Naive thymus-derived CD8-positive, alpha-beta T cell (primary cell): ENCODE data around the gene MAPKAP1. TPM values are rescaled to one million over a fixed set of nuclear protein-coding genes. Genes with fewer than 3 reads are reported as not detected.

ENCODE experiments used
- ATAC-seq, 2 donors: fragments of 150-1000 bp; cut with Tn5 transposase in 1 of 2; sonication (Bioruptor Pico), chemical (Tn5 transposase) in 1 of 2; 1 replicate in 1 of 2; 2 replicates in 1 of 2; pipeline ENCODE4 v1.10.0; 2021; ENCODE audit warnings: mild to moderate bottlenecking in 2 of 2, moderate library complexity in 2 of 2
- POLR2A ChIA-PET: fragments of 350-600 bp; sonication (Branson Sonifier 250); formaldehyde crosslinking; loops from one replicate; lab custom pipeline; 2021; ENCODE audit warnings: antibody characterized with exemption; lab: Charles Lee
- DNase-seq, 10 donors: peaks; one replicate each; pipeline versions ENCODE4 v3.0.0 to v3.0.0-alpha.2; 2020 to 2022
- H3K27ac Mint-ChIP-seq, 10 donors: one replicate each; pipeline ENCODE4 v1.8.0; 2020 to 2022; ENCODE audit warnings: mild to moderate bottlenecking in 10 of 10, mixed read lengths in 10 of 10, moderate library complexity in 4 of 10, inconsistent platforms in 1 of 10
- H3K27me3 Mint-ChIP-seq, 5 donors: one replicate each; pipeline ENCODE4 v1.8.0; 2021 to 2022; ENCODE audit warnings: mixed read lengths in 5 of 5
- H3K36me3 Mint-ChIP-seq, 3 donors: one replicate each; pipeline ENCODE4 v1.8.0; 2020 to 2022; ENCODE audit warnings: mixed read lengths in 3 of 3, mild to moderate bottlenecking in 2 of 3, inconsistent platforms in 1 of 3
- H3K4me1 Mint-ChIP-seq, 4 donors: one replicate each; pipeline ENCODE4 v1.8.0; 2021 to 2022; ENCODE audit warnings: mixed read lengths in 4 of 4
- H3K4me3 Mint-ChIP-seq, 10 donors: one replicate each; pipeline ENCODE4 v1.8.0; 2020 to 2022; ENCODE audit warnings: mild to moderate bottlenecking in 10 of 10, mixed read lengths in 10 of 10, moderate library complexity in 6 of 10, inconsistent platforms in 1 of 10
- H3K9me3 Mint-ChIP-seq, 9 donors: one replicate each; pipeline ENCODE4 v1.8.0; 2020 to 2022; ENCODE audit warnings: mixed read lengths in 9 of 9, mild to moderate bottlenecking in 3 of 9, inconsistent platforms in 1 of 9, moderate library complexity in 1 of 9
- polyA plus RNA-seq, 3 donors: library from polyadenylated mRNA; unstranded; fragments of 300-500 nt; fragmentation: Illumina TruSeq; gene quantifications; one replicate each; pipeline ENCODE4 v1.2.3, GENCODE V29; 2021
- total RNA-seq, 8 experiments: library from RNA in 2 of 8; stranded (reverse) in 2 of 8; gene quantifications; one replicate each; pipeline ENCODE4 v1.2.3 and lab custom pipeline; 2021 to 2026

The MAPKAP1 gene
- total and polyA plus RNA-seq, 5 experiments from 2014 or later = 50.0 to 69.6 (median 53.5) TPM

GRCh38 chr9:125497906-125498305 is 209.1 kb downstream of the MAPKAP1 start:
- DNase-seq (no peak), ATAC-seq (no peak)
- Mint-ChIP-seq H3K9me3 (no peaks in the 10 kb centered on the region), H3K27me3 (no peaks in the 10 kb centered on the region), H3K27ac (no peak overlapping the region), H3K4me3 (no peak overlapping the region), H3K4me1 (peaks cover 0 to 4% (median 0%) of the 10 kb centered on the region in 4 donors), H3K36me3 (peaks cover 0 to 34% (median 20%) of the 10 kb centered on the region in 3 donors)
- POLR2A ChIA-PET = interaction anchor here (0.5 kb wide), 1 partner anchor 146 kb away, joined by 3 read pairs; no protein-coding TSS in a partner anchor

- no peaks in the 10 kb centered on the region for H3K9me3 Mint-ChIP-seq
- H3K36me3 Mint-ChIP-seq = peaks cover 0 to 31% (median 18%) of the 10 kb centered on the region in 3 donors
- H3K27me3 Mint-ChIP-seq = no peaks in the 10 kb centered on the region
- ATAC-seq (no peak), DNase-seq (no peak)
- H3K4me1 Mint-ChIP-seq = peaks cover 0 to 4% (median 0%) of the 10 kb centered on the region in 4 donors
- H3K27ac Mint-ChIP-seq = no peak overlapping the region
- POLR2A ChIA-PET = interaction anchor here (0.5 kb wide), 1 partner anchor 146 kb away, joined by 3 read pairs; no protein-coding TSS in a partner anchor
- no peak overlapping the region for H3K4me3 Mint-ChIP-seq
Measured at GRCh38 chr9:125497478-125497877, 209.5 kb downstream of the MAPKAP1 start.

DNA sequence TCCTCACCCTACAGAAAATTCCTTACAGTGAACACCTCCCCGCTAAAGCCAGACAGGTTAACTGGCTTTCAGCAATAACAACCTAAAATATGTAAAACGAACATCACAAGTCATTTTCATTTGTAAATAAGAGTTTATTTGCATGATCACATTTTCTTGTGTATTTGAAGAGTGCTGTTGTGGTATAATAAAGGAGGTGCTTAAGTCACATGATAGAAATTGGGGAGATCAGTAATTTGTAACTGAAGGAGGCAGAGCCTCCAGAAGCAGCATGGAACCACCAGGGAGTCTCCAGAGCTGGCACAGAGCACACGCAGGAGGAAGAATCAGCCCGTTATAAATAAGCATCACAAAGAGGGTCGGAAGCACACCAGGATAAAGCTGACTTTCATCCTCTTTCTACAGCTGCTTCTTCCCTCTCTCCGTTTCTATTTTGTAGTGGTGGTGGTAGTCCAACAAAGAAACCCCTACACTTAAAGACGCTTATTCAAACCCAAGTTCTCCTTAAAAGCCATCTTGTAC is 210.6 kb downstream of the MAPKAP1 start:
- Mint-ChIP-seq H3K27ac (no peak overlapping the region), H3K36me3 (peaks cover 0 to 25% (median 13%) of the 10 kb centered on the region in 3 donors), H3K4me1 (peaks cover 0 to 4% (median 0%) of the 10 kb centered on the region in 4 donors), H3K27me3 (no peaks in the 10 kb centered on the region), H3K4me3 (no peak overlapping the region), H3K9me3 (no peaks in the 10 kb centered on the region)
- DNase-seq (no peak), ATAC-seq (no peak)
- POLR2A ChIA-PET = no interaction called here

- POLR2A ChIA-PET = no interaction called here
- Mint-ChIP-seq H3K27me3 (no peaks in the 10 kb centered on the region), H3K4me1 (peaks cover 0 to 4% (median 0%) of the 10 kb centered on the region in 4 donors), H3K27ac (no peak overlapping the region), H3K9me3 (no peaks in the 10 kb centered on the region), H3K4me3 (no peak overlapping the region), H3K36me3 (peaks cover 0 to 18% (median 4%) of the 10 kb centered on the region in 3 donors)
- ATAC-seq (no peak), DNase-seq (no peak)
Measured at GRCh38 chr9:125495172-125496119, 211.6 kb downstream of the MAPKAP1 start.

GRCh38 chr9:125494653-125494915 is 212.4 kb downstream of the MAPKAP1 start:
- no peak overlapping the region for H3K4me3 Mint-ChIP-seq
- no peaks in the 10 kb centered on the region for H3K27me3 Mint-ChIP-seq
- peaks cover 0 to 4% (median 0%) of the 10 kb centered on the region in 4 donors for H3K4me1 Mint-ChIP-seq
- H3K9me3 Mint-ChIP-seq = no peaks in the 10 kb centered on the region
- no peak overlapping the region for H3K27ac Mint-ChIP-seq
- H3K36me3 Mint-ChIP-seq = peaks cover 0 to 18% (median 3%) of the 10 kb centered on the region in 3 donors
- POLR2A ChIA-PET = no interaction called here
- no peak for ATAC-seq
- DNase-seq = no peak

DNA sequence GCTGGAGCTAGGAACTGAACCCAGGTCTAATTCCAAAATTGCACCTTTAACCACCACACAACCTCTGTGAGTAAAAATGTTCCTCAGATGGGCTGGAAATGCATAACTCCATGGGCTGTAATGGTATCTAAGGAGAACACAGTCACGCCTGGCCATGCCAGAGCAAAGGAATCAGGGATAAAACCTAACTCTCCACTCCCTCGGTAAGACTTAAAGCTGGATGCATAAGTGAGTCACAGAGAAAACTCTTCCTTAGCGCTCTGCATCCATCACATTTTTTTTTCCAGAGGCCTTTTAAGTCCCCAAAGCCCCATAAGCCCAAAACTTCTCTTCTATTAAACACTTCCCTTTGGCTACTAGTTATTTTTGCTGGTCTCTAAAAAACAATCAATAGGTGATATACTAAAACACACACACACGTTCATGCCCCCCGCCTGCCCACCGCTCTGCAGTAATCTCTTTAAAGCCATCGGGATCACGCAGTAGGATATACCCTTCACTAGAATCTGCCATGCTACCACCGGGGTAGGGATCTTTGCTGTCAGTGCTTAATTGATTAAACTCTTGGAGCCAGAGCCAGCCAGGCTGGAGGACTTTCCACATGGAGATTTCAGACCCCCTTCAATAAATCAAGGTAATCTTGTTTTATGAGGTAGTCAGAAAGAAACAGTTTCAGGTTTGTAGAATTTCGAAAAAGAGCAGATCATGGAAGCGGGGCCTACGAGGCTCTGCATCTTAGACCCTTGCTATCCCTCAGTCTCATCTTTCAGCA is 212.9 kb downstream of the MAPKAP1 start:
- no peak for DNase-seq
- H3K4me1 Mint-ChIP-seq = peaks cover 0 to 7% (median 0%) of the 10 kb centered on the region in 4 donors
- no peak for ATAC-seq
- peaks cover 0 to 22% (median 0%) of the 10 kb centered on the region in 3 donors for H3K36me3 Mint-ChIP-seq
- no peak overlapping the region for H3K4me3 Mint-ChIP-seq
- POLR2A ChIA-PET = no interaction called here
- no peaks in the 10 kb centered on the region for H3K9me3 Mint-ChIP-seq
- peak overlapping the region in 1 of 10 donors; percentile 19 for H3K27ac Mint-ChIP-seq
- no peaks in the 10 kb centered on the region for H3K27me3 Mint-ChIP-seq

DNA sequence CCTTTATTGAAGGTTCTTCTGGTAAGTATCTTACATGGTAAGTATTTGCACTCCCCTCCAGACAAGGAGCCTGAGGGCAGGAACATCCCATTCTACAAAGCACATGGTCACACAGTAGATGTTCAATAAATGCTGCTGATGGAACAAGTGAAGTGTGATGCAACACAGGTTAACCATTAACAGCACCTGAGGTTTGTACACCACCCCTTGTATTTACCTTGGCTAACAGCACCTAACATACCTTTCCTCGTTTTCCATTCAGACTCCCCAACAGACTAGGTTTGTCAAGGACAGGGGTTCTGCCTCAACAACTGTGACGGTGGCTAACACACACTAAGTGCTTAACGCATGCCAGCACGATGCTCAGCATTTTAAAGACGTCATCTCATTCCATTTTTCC is 213.6 kb downstream of the MAPKAP1 start:
- no peaks in the 10 kb centered on the region for H3K27me3 Mint-ChIP-seq
- no peaks in the 10 kb centered on the region for H3K9me3 Mint-ChIP-seq
- ATAC-seq (no peak), DNase-seq (no peak)
- no peak overlapping the region for H3K4me3 Mint-ChIP-seq
- no peak overlapping the region for H3K27ac Mint-ChIP-seq
- POLR2A ChIA-PET = no interaction called here
- H3K36me3 Mint-ChIP-seq = peaks cover 0 to 20% (median 0%) of the 10 kb centered on the region in 3 donors
- peaks cover 0 to 7% (median 0%) of the 10 kb centered on the region in 4 donors for H3K4me1 Mint-ChIP-seq

DNA sequence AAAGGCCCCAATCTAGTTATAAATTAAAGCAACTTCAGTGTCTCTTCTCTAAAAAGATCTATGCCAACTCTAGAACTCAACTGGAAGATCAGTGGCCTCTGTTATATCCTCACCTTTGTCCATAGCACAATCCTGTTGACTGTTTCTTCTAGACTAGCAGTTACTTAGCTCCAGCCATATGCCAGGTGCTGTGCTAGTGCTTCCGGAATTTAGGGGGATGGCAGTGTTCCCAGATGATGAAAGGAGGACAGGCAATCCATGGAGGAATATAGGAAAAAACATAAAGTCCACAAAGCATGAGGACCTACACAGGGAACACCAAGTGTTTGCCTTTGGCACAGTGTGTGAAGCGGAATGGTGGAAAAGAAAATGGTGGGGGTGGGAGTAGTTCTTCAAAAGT is 214.3 kb downstream of the MAPKAP1 start:
- no peak overlapping the region for H3K4me3 Mint-ChIP-seq
- H3K27me3 Mint-ChIP-seq = no peaks in the 10 kb centered on the region
- POLR2A ChIA-PET = no interaction called here
- ATAC-seq (no peak), DNase-seq (no peak)
- H3K4me1 Mint-ChIP-seq = peaks cover 0 to 7% (median 0%) of the 10 kb centered on the region in 4 donors
- peaks cover 0 to 14% (median 0%) of the 10 kb centered on the region in 3 donors for H3K36me3 Mint-ChIP-seq
- H3K27ac Mint-ChIP-seq = no peak overlapping the region
- no peaks in the 10 kb centered on the region for H3K9me3 Mint-ChIP-seq

- no peak overlapping the region for H3K27ac Mint-ChIP-seq
Measured at GRCh38 chr9:125487842-125488241, 219.2 kb downstream of the MAPKAP1 start.

DNA sequence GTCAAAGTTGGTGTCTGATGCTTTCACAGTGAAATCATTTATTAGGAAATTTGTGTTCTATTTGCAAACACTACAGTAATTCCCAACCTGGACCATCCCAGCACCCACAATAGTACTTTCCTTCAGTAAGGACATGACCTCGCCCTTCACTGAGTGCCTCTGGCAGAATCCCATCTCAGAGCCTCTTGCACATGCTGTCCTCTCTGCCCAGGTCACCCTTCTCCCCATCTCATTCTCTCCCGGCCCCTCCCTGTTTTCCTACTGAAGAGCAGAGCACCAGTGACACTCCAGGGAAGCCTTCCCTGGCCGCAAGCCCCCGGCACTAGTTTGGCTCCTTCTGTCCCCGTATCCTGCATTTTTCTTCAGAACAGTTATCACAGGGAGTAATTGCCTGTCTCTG is 220.4 kb downstream of the MAPKAP1 start:
- H3K4me3 Mint-ChIP-seq = no peak overlapping the region
- H3K4me1 Mint-ChIP-seq = peaks cover 0 to 5% (median 0%) of the 10 kb centered on the region in 4 donors
- POLR2A ChIA-PET = no interaction called here
- ATAC-seq (no peak), DNase-seq (no peak)
- peaks cover 0 to 1% (median 0%) of the 10 kb centered on the region in 9 donors for H3K9me3 Mint-ChIP-seq
- peak overlapping the region in 5 of 10 donors; percentile 1 to 84 (median 48) for H3K27ac Mint-ChIP-seq
- no peaks in the 10 kb centered on the region for H3K27me3 Mint-ChIP-seq
- H3K36me3 Mint-ChIP-seq = peaks cover 0 to 54% (median 14%) of the 10 kb centered on the region in 3 donors

More at GRCh38 chr9:125487842-125488241, 219.2 kb downstream of the MAPKAP1 start:
- peaks cover 0 to 1% (median 0%) of the 10 kb centered on the region in 9 donors for H3K9me3 Mint-ChIP-seq
- POLR2A ChIA-PET = no interaction called here
- H3K36me3 Mint-ChIP-seq = peaks cover 0 to 42% (median 8%) of the 10 kb centered on the region in 3 donors
- H3K4me1 Mint-ChIP-seq = peaks cover 0 to 5% (median 0%) of the 10 kb centered on the region in 4 donors
- no peak for DNase-seq
- no peak overlapping the region for H3K4me3 Mint-ChIP-seq
- no peak for ATAC-seq
- no peaks in the 10 kb centered on the region for H3K27me3 Mint-ChIP-seq

DNA sequence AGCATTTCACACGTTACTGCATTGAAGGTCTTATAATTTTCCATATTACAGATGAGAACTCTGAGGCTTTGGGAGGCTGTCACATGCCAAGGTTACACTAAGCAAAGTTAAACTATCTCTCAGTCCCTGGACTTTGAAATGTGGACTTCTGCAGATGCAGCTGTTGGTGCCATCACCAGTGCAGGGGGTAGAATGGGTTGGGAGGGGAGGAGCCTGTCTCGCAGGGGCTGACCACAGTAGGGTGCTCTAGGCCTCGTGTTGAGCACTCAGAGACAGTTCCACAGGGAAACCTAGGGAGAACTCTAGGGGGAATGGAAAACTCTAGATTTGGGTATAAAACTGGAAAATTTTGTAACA is 220.9 kb downstream of the MAPKAP1 start:
- H3K4me1 Mint-ChIP-seq = peaks cover 0 to 5% (median 0%) of the 10 kb centered on the region in 4 donors
- H3K27me3 Mint-ChIP-seq = no peaks in the 10 kb centered on the region
- no peak for DNase-seq
- POLR2A ChIA-PET = no interaction called here
- H3K36me3 Mint-ChIP-seq = peaks cover 0 to 58% (median 14%) of the 10 kb centered on the region in 3 donors
- H3K27ac Mint-ChIP-seq = peak overlapping the region in 2 of 10 donors; percentile 53 to 68
- no peak for ATAC-seq
- H3K4me3 Mint-ChIP-seq = no peak overlapping the region
- peaks cover 0 to 1% (median 0%) of the 10 kb centered on the region in 9 donors for H3K9me3 Mint-ChIP-seq

- H3K27ac Mint-ChIP-seq = peak overlapping the region in 1 of 10 donors; percentile 68
- POLR2A ChIA-PET = no interaction called here
Measured at GRCh38 chr9:125485471-125486151, 221.4 kb downstream of the MAPKAP1 start.

More at GRCh38 chr9:125485471-125486151, 221.4 kb downstream of the MAPKAP1 start:
- ATAC-seq (no peak), DNase-seq (no peak)
- no peak overlapping the region for H3K4me3 Mint-ChIP-seq
- peaks cover 0 to 60% (median 14%) of the 10 kb centered on the region in 3 donors for H3K36me3 Mint-ChIP-seq
- H3K27me3 Mint-ChIP-seq = no peaks in the 10 kb centered on the region
- peaks cover 0 to 5% (median 0%) of the 10 kb centered on the region in 4 donors for H3K4me1 Mint-ChIP-seq
- H3K9me3 Mint-ChIP-seq = peaks cover 0 to 1% (median 0%) of the 10 kb centered on the region in 9 donors
